Measurements from ENCODE around the gene GFOD1.
"Not testable (repeated sequence)": the region's sequence is repeated elsewhere in the genome, so short reads cannot be mapped to it uniquely, and the experiment has no call there.

Gene GFOD1

GRCh38 chr6:13437218-13437996 lies 50.0 kb downstream of the GFOD1 start:
- no peak for DNase-seq

GRCh38 chr6:13436399-13437217 lies 50.8 kb downstream of the GFOD1 start:
- DNase-seq: no peak

- DNase-seq: no peak
Measured at GRCh38 chr6:13435477-13436246, 51.7 kb downstream of the GFOD1 start.

GRCh38 chr6:13434777-13435176 lies 52.6 kb downstream of the GFOD1 start:
- DNase-seq: no peak

GRCh38 chr6:13434135-13434775 lies 53.1 kb downstream of the GFOD1 start:
- not testable (repeated sequence) for DNase-seq

- no peak for DNase-seq
Measured at GRCh38 chr6:13433709-13434121, 53.7 kb downstream of the GFOD1 start.

GRCh38 chr6:13432526-13433184 lies 54.7 kb downstream of the GFOD1 start:
- DNase-seq: no peak

GRCh38 chr6:13431861-13432465 lies 55.4 kb downstream of the GFOD1 start:
- DNase-seq: no peak

- DNase-seq: no peak
Measured at GRCh38 chr6:13431059-13431656, 56.2 kb downstream of the GFOD1 start.

- DNase-seq: no peak
Measured at GRCh38 chr6:13429406-13429753, 58.0 kb downstream of the GFOD1 start.

GRCh38 chr6:13428583-13429405 lies 58.6 kb downstream of the GFOD1 start:
- no peak for DNase-seq

GRCh38 chr6:13427801-13428582 lies 59.4 kb downstream of the GFOD1 start:
- peak; percentile 51 for DNase-seq

- DNase-seq: no peak
Measured at GRCh38 chr6:13427316-13427715, 60.1 kb downstream of the GFOD1 start.

GRCh38 chr6:13425943-13426931 lies 61.2 kb downstream of the GFOD1 start:
- no peak for DNase-seq

GRCh38 chr6:13425270-13425873 lies 62.0 kb downstream of the GFOD1 start:
- DNase-seq: no peak

GRCh38 chr6:13423252-13423651 lies 64.1 kb downstream of the GFOD1 start:
- DNase-seq: no peak

GRCh38 chr6:13422681-13423221 lies 64.6 kb downstream of the GFOD1 start:
- no peak for DNase-seq

All from DMS79 treated with DMSO at 0.1 percent for 48 hours (cell line).